ENCODE measurements around the gene INPP5A.
"Not testable (repeated sequence)": the region's sequence is repeated elsewhere in the genome, so short reads cannot be mapped to it uniquely, and the experiment has no call there.

INPP5A gene

DNA sequence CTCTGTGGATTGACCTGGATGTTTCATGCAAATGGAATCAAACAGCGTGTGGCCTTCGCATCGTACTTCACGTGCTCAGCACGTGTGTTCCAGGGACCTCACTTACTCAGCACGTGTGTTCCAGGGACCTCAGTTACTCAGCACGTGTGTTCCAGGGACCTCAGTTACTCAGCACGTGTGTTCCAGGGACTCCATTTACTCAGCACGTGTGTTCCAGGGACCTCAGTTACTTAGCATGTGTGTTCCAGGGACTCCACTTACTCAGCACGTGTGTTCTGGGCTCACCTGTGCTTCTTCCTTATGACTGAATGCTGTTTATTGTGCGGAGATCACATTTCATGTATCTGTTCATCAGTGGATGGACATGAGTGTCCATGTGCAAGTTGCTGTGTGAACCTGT lies 22.0 kb downstream of the INPP5A start:
- in situ Hi-C loops (cut with MboI; ENCODE audit: low sequenced_read_pairs): no loop called here

DNA sequence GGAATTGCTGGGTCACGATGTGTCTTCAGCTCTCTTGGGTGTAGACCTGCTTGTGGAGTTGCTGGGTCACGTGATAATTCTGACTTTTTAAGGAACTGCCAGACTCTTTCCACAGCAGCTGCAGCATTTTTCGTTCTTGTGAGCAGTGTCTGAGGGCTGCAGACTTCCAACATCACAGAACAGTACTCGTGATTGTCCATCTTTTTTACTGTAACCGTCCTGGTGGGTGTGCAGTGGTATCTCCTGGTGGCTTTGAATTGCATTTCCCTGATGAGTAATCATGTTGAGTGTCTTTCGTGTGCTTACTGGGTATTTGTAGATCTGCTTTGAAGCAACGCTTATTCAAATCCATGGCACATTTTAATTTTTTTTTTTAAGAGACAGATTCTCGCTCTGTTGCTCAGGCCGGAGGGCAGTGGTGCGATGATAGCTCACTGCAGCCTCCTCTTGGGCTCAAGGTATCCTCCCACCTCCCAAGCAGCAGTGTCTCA lies 22.7 kb downstream of the INPP5A start:
- in situ Hi-C loops (cut with MboI; ENCODE audit: low sequenced_read_pairs): no loop called here

DNA sequence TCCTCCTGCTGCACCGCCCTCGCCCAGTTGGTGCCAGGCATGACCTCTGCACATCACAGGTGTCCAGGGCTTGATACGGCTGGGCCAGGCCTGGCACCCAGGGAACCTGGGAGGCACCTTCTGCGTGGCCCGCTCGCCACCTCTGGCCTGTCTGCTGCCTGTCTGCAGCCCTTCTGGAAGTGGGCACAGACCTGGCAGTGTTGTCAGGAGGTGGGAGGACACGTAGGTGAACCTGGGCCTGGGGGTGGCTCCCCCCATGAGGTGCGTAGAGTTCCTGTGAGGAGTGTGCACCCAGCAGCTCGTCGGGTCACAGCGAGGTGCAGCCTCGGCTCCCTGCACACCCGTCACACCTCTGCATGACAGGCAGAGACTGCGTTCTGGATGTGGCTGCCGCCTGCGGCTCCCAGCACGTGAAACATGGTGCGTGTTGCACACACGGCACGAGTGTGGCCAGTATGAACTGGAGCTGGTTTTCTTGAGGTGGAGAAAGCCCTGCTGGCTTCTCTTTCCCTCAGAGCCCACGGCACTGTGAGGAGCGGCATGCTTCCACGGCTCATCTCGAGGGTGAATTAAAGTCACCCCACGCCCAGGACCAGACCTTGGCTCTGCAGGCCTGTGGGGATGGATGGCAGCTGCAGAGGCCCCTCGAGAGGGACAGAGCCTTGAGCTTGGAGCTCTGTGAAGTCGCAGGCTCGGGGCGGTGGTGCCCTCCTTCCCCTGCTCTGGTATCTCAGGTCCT lies 24.8 kb downstream of the INPP5A start:
- in situ Hi-C loops (cut with MboI; ENCODE audit: low sequenced_read_pairs): no loop called here

DNA sequence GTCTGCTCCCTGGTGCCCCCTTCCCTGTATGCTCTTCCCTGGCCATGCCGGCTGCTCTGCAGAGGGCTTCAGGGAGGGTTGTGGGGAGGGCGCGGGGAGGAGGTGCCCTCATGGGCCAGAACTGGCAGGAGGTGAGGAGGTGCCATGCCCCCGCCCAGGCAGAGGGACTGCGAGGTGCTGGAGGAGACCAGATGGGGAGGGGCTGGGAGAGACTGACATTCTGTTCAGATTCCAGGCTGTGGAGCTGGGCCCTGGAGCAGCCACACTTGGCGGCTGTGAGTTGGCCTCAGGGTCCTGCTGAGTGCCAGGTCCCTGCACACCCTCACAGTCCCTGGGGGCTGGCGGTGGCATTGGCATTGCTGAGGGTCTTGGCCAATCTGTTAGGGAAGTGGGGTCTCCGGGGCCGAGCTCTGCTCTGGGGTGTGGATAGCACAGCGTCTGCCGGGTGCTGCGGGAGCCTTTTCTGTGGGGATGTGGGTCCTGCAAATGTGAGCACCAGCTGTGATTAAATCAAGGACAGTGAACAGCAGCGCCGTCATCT lies 25.4 kb downstream of the INPP5A start:
- in situ Hi-C loops (cut with MboI; ENCODE audit: low sequenced_read_pairs): no loop called here

DNA sequence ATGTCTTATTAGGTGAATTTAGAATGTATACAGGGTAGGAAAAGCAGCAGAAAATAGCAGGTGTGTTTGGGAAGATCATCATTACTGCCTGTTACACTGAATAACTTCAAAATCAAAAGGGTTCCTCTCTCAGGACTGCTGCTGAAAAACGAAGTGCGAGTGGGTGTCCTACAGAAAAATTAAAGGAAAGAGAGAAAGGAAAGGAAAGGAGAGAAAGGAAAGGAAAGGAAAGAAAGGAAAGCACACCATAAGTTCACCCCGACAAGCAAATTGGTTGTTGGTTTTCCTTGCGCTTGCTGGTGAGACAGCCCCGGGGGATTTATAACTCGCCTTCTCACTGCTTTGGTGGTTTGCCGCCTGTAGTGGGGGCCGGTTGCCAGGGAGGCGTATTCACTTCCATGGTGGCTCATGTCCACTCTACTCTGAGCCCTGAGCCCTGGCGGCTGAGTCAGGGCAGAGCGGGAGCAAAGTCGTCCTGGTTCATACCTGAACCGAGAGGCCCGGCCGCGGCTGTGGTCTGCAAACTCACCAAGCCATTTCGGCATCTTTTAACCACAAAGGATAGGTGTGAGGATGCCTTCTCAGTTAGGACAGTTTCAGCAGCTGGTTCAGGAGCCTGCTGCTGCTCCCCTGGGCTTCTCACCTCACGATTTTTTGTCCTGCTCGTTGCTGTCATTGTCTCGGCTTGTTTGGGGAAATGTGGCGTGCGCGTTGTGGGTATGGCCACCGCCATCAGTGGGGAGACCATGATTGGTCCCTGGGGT lies 26.1 kb downstream of the INPP5A start:
- in situ Hi-C loops (cut with MboI; ENCODE audit: low sequenced_read_pairs): no loop called here

DNA sequence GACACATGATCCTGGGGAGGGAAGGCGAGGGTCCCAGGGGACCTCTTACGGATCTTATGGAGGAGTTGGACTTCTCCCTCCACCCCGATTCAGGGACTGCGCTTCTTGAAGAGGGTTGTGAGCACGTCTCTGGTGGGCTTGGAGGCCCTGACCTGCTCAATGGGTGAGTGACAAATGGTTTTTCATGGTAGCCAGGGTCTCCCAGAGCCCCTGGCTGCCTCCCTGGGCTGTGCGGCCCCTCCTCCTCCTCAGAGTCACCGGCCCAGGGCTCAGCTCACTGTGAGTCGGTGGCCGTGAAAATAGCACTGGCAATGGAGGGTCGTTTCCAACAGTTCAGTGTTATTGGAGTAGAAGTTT lies 26.6 kb downstream of the INPP5A start:
- in situ Hi-C loops (cut with MboI; ENCODE audit: low sequenced_read_pairs): no loop called here

DNA sequence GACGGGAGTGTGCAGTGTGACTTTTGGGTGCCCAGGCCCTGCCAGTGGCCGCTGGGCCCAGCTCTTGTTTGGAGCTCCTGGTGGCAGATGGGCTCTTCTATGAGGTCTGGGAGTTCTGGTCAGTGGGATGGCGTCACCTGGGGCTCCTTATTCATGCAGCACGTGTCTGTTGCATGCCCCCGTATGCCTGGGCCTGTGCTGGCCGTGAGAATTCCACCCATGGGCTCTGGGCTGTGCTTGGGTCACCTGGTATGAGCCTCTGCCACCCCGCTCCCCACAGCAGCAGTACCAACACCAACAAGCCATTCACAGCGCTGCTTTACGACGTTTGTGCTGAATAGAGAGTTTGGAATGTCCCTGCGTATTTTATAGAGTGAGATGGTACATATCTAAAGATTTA lies 27.1 kb downstream of the INPP5A start:
- in situ Hi-C loops (cut with MboI; ENCODE audit: low sequenced_read_pairs): no loop called here

DNA sequence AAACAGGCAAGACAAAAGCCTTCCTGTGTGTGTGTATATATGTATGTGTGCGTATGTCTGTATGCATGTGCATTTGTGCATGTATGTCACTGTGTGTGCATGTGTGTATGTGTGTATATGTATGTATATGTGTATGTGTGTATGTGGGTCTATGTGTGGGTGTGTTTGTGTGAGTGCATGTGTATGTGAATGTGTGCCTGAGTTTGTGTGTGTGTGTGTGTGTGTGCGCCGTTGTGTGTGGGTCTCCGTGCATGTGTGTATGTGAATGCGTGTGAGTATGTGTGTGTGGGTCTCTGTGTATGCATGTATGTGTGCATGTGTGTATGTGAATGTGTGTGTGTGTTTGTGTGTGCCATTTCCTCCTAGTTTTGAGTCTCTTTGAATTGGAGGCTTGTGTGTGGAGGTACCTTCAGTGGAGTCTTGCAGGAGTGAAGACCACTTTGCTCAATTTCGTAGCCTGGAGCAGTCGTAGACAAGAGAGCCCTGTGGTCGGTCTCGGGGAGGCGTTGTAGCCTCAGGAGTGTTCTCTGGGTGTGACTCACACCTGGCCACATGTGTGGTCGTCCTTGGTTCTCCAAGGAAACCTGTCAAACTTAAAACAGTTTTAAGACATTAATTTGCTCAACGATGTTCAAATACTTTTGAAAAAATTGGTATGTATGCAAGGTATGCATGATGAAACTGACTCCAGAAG lies 28.1 kb downstream of the INPP5A start:
- in situ Hi-C loops (cut with MboI; ENCODE audit: low sequenced_read_pairs): no loop called here

DNA sequence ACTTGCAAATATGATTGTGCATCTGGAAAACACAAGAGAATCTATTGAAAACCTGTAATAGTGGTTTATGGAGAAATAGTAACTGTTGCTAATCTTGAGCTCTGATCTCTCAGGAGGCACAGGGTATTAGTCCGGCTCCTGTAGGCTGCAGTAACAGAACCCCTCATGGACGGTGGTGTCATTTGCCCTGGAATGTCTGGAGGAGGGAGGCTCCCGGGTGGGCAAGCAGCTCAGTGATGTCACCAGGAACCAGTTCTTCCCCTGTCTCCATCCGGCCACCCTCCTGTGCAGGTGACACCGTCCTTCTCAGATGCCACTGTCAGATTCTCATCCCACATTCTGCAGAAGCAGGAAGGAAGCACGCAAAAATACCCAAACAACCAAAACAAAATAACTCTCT lies 29.3 kb downstream of the INPP5A start:
- in situ Hi-C loops (cut with MboI; ENCODE audit: low sequenced_read_pairs): no loop called here

DNA sequence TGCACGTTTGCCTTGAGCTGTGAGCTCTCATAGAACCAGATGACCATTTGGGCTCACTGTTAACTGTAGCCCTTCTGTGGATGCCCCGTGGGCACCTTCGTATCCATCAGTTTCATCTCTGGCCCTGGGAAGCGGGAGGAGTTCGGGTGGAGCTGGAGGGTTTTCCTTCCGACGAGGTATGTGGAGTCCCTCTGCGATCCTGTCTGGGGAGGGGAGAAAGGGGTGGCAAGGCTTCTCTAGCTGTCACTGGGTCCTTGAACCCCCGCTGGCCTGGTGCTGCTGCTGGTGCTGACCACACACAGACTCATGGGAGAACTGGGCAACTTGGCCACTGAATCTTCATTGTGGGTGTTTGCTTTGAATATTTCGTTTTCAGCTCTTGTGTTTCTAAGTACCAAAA lies 32.7 kb downstream of the INPP5A start:
- in situ Hi-C loops (cut with MboI; ENCODE audit: low sequenced_read_pairs): no loop called here

DNA sequence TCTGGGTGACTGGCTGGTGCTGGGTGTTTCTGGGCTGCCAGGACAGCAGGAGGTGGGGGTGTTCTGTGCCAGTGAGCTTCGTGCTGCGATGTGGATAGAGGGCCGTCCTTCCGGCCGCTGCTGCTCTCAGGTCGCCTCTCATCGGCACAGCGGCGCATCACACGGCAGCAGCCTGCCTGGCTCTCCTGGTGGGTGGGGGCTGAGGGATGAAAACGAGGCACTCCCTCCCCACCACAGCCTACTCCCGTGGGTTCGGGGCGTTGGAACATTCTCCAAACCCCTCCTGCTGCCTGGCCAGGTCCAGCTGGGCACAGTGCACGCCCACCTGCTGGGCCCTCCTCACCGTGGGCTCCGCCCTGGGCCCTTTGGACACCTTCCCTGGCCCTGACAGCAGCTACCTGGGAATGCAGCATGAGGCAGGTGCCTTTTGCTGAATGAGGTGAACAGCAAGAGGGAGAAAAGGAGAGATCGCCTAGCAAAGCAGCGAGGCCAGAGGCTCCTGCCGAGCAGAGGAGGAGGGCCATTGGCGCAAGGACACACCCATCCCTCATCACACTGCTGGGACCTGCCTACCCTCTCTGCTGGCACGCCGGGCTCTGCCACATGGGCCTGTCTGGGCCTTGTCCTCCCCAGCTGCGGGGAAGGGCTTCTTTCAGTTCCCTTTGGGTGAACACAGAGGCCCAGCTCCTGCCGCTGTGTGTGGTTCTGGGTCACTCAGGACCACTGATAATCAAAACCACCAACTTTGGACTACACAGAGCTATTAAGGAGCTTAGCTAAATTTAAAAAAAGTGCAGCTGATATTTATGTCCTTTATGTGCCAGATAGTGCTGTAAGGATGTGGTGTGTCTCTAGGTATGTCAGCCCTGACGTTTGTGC lies 33.4 kb downstream of the INPP5A start:
- in situ Hi-C loops (cut with MboI; ENCODE audit: low sequenced_read_pairs): no loop called here

DNA sequence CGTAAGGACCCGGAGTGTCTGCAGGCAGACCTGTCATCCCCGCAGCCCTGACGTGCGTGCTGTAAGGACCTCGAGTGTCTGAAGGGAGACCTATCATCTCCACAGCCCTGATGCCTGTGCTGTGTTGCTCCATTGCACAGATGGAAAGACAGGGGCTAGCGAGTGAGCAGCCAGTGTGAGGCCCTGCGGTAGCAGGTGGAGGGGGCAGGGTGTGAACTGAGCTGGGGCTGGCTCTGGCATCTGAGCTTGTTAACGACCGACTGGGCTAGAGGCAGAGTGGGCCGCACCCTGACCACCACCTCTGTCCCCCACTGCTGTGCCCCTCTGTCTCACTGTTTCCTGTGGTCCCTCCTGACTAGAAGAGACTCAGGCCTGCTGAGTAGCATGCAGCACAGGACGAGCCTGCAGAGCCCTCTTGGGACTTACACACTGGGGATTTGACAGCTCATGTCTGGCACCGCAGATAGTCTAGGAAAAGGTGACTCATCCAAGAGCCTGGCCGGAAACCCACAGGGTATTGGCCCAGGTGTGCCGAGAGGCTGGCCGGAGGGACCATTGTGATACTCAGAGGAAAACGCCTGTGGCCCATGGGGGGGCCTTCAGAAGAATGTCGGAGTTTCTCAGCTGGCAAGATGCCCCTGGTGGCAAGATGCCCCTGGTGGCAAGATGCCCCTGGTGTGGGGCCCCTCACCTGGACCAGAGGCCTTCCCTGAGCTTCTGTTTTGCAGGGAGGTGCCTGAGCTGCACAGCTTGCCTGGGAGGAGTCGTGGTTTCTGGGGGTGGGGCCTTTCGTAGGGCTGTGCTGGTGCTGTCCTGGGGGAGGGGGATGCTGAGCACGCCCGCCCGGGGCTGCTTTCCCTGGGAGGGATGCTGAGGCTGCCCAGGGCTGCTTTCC lies 34.3 kb downstream of the INPP5A start:
- in situ Hi-C loops (cut with MboI; ENCODE audit: low sequenced_read_pairs): no loop called here

DNA sequence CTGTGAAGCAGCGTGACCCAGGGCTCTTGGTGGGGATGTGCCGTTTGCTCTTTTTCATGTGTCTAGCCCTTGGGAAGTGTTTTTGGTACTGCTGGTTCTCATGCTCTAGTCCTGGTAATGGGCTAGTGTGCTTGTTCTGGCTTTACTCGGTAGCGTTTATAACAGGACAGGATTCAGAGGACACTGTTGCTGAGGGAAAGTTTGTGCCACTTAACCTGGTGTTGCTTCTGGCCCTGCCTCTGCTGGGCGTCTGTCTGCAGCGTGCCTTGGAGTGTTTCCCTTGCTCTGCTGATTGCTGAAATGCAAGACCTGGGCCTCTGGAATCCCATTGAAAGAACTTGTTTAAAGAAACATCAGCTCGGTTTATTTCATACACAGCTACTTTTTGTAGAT lies 35.0 kb downstream of the INPP5A start:
- in situ Hi-C loops (cut with MboI; ENCODE audit: low sequenced_read_pairs): no loop called here

DNA sequence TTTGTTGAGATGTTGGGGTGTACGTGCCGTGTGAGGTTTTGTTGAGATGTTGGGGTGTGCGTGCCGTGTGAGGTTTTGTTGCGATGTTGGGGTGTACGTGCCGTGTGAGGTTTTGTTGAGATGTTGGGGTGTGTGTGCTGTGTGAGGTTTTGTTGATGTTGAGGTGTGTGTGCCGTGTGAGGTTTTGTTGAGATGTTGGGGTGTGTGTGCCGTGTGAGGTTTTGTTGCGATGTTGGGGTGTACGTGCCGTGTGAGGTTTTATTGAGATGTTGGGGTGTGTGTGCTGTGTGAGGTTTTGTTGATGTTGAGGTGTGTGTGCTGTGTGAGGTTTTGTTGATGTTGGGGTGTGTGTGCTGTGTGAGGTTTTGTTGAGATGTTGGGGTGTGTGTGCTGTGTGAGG lies 35.4 kb downstream of the INPP5A start:
- in situ Hi-C loops (cut with MboI; ENCODE audit: low sequenced_read_pairs): not testable (repeated sequence)

DNA sequence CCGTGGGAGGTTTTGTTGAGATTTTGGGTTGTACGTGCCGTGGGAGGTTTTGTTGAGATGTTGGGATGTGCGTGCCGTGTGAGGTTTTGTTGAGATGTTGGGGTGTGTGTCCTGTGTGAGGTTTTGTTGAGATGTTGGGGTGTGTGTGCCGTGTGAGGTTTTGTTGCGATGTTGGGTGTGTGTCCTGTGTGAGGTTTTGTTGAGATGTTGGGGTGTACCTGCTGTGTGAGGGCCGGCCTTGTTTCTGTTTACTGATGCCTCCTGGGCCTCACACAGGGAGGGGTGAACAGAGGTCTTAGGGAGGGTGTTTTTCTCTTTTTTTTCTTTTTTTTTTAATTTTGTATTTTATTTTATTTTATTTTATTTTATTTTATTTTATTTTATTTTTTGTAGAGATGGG lies 36.7 kb downstream of the INPP5A start:
- in situ Hi-C loops (cut with MboI; ENCODE audit: low sequenced_read_pairs): no loop called here

DNA sequence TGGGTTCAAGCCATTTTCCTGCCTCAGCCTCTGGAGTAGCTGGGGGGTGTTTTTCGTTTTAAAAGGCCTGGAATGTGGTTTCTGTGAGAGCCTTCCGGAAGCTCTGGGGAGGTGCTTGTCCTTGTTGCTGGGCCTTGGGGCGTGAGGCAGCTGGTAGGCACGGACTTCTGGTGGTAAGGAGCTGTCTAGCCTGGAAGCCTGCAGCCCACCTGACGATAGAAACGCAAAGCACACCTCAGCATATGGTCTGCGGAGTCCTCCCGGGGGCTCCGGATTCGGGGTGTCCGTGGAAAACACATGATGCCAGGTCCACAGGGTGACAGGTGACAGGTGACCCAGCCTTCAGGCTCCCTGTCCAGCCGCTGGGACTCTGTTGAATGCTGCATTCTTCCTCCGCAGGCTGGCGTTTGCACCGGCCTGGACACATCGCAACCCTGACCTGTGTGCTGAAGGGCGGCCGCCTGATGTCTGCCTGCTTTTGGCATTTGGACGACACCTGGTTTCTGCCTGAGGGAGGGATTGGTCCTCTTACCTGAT lies 37.3 kb downstream of the INPP5A start:
- in situ Hi-C loops (cut with MboI; ENCODE audit: low sequenced_read_pairs): no loop called here

DNA sequence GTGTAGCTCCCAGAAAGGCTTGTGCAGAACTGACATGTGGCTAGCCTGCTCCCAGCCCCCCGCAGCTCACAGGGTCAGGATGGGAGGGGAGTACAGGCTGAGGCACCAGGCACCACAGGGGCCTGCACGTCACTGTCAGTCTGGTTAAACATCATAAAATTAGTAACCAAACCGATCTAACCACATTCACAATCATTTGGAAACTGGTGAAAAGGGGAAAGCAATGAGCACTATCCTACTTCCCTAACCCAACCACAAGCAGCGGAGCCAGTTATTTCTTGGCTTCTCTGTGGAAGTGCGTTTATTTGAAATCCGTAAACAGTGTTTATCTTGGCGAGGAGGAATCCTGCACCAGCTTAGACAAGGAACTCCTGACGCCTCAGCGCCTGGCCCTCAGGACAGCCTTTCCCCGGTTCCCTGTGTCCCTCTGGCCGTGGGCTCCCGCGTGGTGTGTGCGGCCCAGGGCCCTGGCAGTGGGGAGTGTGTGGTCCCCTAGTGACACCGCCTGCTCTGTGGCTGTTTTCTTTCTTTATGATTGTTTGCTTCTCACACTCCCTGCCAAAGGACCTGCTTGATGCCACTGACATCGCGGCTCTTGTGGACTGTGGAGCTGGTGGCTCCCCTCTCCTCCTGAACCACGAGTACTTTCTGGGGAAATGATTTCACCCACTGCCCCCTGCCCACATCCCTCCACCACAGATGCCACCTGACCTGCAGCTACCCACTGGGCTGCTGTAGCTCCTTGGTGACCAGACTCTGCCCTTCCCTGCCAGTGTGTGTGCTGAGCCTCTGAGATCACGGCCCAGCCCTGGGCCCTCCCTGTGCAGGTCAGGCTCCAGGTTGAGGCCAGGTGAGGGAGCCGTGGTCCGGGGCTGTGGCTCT lies 38.0 kb downstream of the INPP5A start:
- in situ Hi-C loops (cut with MboI; ENCODE audit: low sequenced_read_pairs): no loop called here

DNA sequence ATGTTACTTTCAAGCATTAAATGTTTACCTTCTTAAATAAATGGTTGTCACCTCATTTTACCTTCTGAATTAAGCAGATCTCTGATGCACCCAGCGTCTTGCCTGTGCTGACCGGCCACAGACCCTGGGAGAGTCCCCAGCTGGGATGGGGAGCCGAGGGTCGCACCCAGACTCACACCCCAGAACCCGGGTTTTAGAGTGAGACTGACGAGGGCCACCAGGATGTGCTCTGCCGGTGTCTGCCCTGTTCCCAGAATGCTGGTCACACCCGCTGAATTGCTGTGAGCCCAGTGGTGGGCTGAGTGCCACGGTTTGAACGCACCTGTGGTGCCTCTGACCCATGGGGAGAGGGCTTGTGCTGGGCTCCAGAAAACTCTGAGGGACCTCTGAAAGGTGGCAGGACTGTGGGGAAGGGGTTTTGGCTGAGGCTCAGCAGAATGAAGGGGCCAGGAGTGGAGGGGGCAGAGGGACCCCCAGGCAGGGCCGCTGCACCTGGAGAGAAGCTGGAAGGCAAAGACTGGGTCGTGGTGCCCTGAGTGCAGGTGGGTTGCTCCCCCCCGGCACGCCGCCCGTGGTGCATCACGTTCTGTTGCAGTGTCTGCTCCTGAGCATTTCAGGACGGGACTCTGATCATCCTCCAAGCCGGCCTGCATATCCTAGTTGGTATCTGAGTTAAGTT lies 39.2 kb downstream of the INPP5A start:
- in situ Hi-C loops (cut with MboI; ENCODE audit: low sequenced_read_pairs): no loop called here

All from HL-60/S4 treated with phorbol 12-myristate 13-acetate at 8.2 ng/mL for 4 days and 3 days (cell line).